Adrenal gland (tissue), 5 donors: ENCODE measurements around the gene OSBP2.

Experiments used
- CTCF ChIP-seq, 6 experiments: fragments of 450-650 bp in 4 of 6; fragments of 200-600 bp in 2 of 6; sonication (generic) in 1 of 6; IDR thresholded peaks; 1 replicate in 5 of 6; 2 replicates in 1 of 6; pipeline versions ENCODE4 v1.5.1 to v1.8.0; 2016 to 2021; ENCODE audit warnings: antibody characterized with exemption in 6 of 6, mild to moderate bottlenecking in 2 of 6, moderate library complexity in 1 of 6
- POLR2A ChIP-seq, 2 donors: fragments of 450-650 bp; IDR thresholded peaks; one replicate each; pipeline ENCODE4 v1.6.1; 2017; ENCODE audit warnings: antibody characterized with exemption in 2 of 2, mild to moderate bottlenecking in 2 of 2, moderate library complexity in 1 of 2
- donor health status: DM: no; HTN: no; CAD: no.

DNA sequence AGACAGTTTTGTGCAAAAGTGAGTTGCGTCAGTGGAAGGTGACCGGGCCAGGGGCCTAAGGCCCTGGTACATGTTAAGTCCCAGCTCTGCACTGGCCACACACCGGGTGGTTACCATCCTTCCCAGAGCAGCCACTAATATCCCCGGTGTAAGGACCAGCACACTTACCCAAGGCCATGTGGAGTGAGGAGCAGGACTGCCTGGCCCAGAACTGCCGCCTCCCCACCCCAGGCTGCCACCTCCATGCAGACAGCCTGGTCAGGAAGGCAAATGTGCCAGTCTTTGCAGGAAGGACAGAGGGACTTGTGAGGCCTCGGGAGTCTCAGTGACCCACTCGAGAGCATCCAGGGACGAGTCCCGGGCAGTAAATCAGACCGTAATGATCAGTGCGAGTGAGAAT lies 171.0 kb downstream of the OSBP2 start:
- TF ChIP-seq CTCF (IDR thresholded peaks at IDR 0.05) (no peak), POLR2A (IDR thresholded peaks at IDR 0.05) (no peak)
